Measurements from ENCODE around the gene OCSTAMP.

Gene OCSTAMP

GRCh38 chr20:46539113-46539512 is 11.3 kb downstream of the OCSTAMP start:
- H3K27me3 ChIP-seq (ENCODE audit: low read depth, low read length), result peaks cover 47% of the 10 kb centered on the region
- no peak overlapping the region for H3K4me3 ChIP-seq (ENCODE audit: low read length)
- no peak overlapping the region for H3K9ac ChIP-seq (ENCODE audit: low read length)
- H3K27ac ChIP-seq (ENCODE audit: low read length), result no peak overlapping the region
- no peak for TF ChIP-seq CTCF (IDR thresholded peaks at IDR 0.05; ENCODE audit: low read depth, low read length)
- TF ChIP-seq EZH2phosphoT487 (IDR thresholded peaks at IDR 0.05; ENCODE audit: low read depth), result no peak
- H4K20me1 ChIP-seq (ENCODE audit: insufficient read depth, low read length), result no peaks in the 10 kb centered on the region
- H3K4me2 ChIP-seq (ENCODE audit: low read length), result no peak overlapping the region
- H3K4me1 ChIP-seq (ENCODE audit: low read length), result no peaks in the 10 kb centered on the region
- H2AFZ ChIP-seq (ENCODE audit: low read depth, low read length), result no peak overlapping the region
- H3K9me3 ChIP-seq (ENCODE audit: insufficient read depth, low read length), result no peaks in the 10 kb centered on the region
- H3K36me3 ChIP-seq (replicated peaks; ENCODE audit: low read depth, low read length), result no peaks in the 10 kb centered on the region
- no peaks in the 10 kb centered on the region for H3K79me2 ChIP-seq (ENCODE audit: low read length)

GRCh38 chr20:46530640-46531039 is 19.8 kb downstream of the OCSTAMP start:
- Histone ChIP-seq H2AFZ (ENCODE audit: low read depth, low read length) (no peak overlapping the region), H4K20me1 (ENCODE audit: insufficient read depth, low read length) (no peaks in the 10 kb centered on the region)

GRCh38 chr20:46523696-46524328 is 26.6 kb downstream of the OCSTAMP start:
- no peaks in the 10 kb centered on the region for H3K36me3 ChIP-seq (replicated peaks; ENCODE audit: low read depth, low read length)
- TF ChIP-seq EZH2phosphoT487 (IDR thresholded peaks at IDR 0.05; ENCODE audit: low read depth) (no peak), CTCF (IDR thresholded peaks at IDR 0.05; ENCODE audit: low read depth, low read length) (no peak)
- H3K27me3 ChIP-seq (ENCODE audit: low read depth, low read length), result peaks cover 17% of the 10 kb centered on the region; the same call in 1 of the 2 replicates
- no peak overlapping the region for H3K4me3 ChIP-seq (ENCODE audit: low read length)
- H2AFZ ChIP-seq (ENCODE audit: low read depth, low read length), result no peak overlapping the region
- no peak overlapping the region for H3K4me2 ChIP-seq (ENCODE audit: low read length)
- H3K79me2 ChIP-seq (ENCODE audit: low read length), result no peaks in the 10 kb centered on the region
- no peak overlapping the region for H3K9ac ChIP-seq (ENCODE audit: low read length)
- H3K4me1 ChIP-seq (ENCODE audit: low read length), result no peaks in the 10 kb centered on the region
- H3K27ac ChIP-seq (ENCODE audit: low read length), result no peak overlapping the region
- H4K20me1 ChIP-seq (ENCODE audit: insufficient read depth, low read length), result no peaks in the 10 kb centered on the region; the same call in 1 of the 2 replicates
- H3K9me3 ChIP-seq (ENCODE audit: insufficient read depth, low read length), result no peaks in the 10 kb centered on the region

More at GRCh38 chr20:46530640-46531039, 19.8 kb downstream of the OCSTAMP start:
- Histone ChIP-seq H3K4me2 (ENCODE audit: low read length) (no peak overlapping the region), H3K79me2 (ENCODE audit: low read length) (no peaks in the 10 kb centered on the region), H3K36me3 (replicated peaks; ENCODE audit: low read depth, low read length) (no peaks in the 10 kb centered on the region), H3K9me3 (ENCODE audit: insufficient read depth, low read length) (no peaks in the 10 kb centered on the region), H3K27me3 (ENCODE audit: low read depth, low read length) (peaks cover 17% of the 10 kb centered on the region), H3K4me1 (ENCODE audit: low read length) (no peaks in the 10 kb centered on the region), H3K4me3 (ENCODE audit: low read length) (no peak overlapping the region), H3K9ac (ENCODE audit: low read length) (no peak overlapping the region), H3K27ac (ENCODE audit: low read length) (no peak overlapping the region)
- no peak for TF ChIP-seq CTCF (IDR thresholded peaks at IDR 0.05; ENCODE audit: low read depth, low read length)
- no peak for TF ChIP-seq EZH2phosphoT487 (IDR thresholded peaks at IDR 0.05; ENCODE audit: low read depth)

GRCh38 chr20:46523108-46523507 is 27.3 kb downstream of the OCSTAMP start:
- TF ChIP-seq CTCF (IDR thresholded peaks at IDR 0.05; ENCODE audit: low read depth, low read length) (no peak), EZH2phosphoT487 (IDR thresholded peaks at IDR 0.05; ENCODE audit: low read depth) (no peak)
- no peaks in the 10 kb centered on the region; the same call in 1 of the 2 replicates for H4K20me1 ChIP-seq (ENCODE audit: insufficient read depth, low read length)
- no peak overlapping the region for H3K4me3 ChIP-seq (ENCODE audit: low read length)
- no peak overlapping the region for H2AFZ ChIP-seq (ENCODE audit: low read depth, low read length)
- H3K9me3 ChIP-seq (ENCODE audit: insufficient read depth, low read length), result no peaks in the 10 kb centered on the region
- no peak overlapping the region for H3K27ac ChIP-seq (ENCODE audit: low read length)
- H3K27me3 ChIP-seq (ENCODE audit: low read depth, low read length), result peaks cover 12% of the 10 kb centered on the region; the same call in 1 of the 2 replicates
- H3K4me1 ChIP-seq (ENCODE audit: low read length), result no peaks in the 10 kb centered on the region
- no peak overlapping the region for H3K9ac ChIP-seq (ENCODE audit: low read length)
- no peaks in the 10 kb centered on the region for H3K79me2 ChIP-seq (ENCODE audit: low read length)
- H3K36me3 ChIP-seq (replicated peaks; ENCODE audit: low read depth, low read length), result no peaks in the 10 kb centered on the region
- H3K4me2 ChIP-seq (ENCODE audit: low read length), result no peak overlapping the region
